Ovary (tissue), 3 donors: ENCODE data around the gene MALL.

ENCODE experiments used
- CTCF ChIP-seq, 3 donors: fragments of 450-650 bp in 2 of 3; fragments of 200-600 bp in 1 of 3; IDR thresholded peaks; one replicate each; pipeline versions ENCODE4 v1.5.1 to v1.8.0; 2016 to 2022; ENCODE audit warnings: antibody characterized with exemption in 3 of 3, mild to moderate bottlenecking in 1 of 3
- EP300 ChIP-seq: sonication (generic); formaldehyde crosslinking; IDR thresholded peaks from one replicate; pipeline ENCODE4 v1.6.1; 2017; ENCODE audit warnings: antibody characterized with exemption
- POLR2A ChIP-seq: fragments of 450-650 bp; IDR thresholded peaks from one replicate; pipeline ENCODE4 v1.6.1; 2017; ENCODE audit warnings: antibody characterized with exemption, mild to moderate bottlenecking, moderate library complexity
- donor health status: DM: no; HTN: no; CAD: no.

GRCh38 chr2:110124038-110124825 lies 8.6 kb upstream of the MALL start:
- TF ChIP-seq CTCF (IDR thresholded peaks at IDR 0.05), result no peak
- TF ChIP-seq POLR2A, result no peak
- no peak for TF ChIP-seq EP300
